Measurements from ENCODE around the gene ZNF385B.

ZNF385B gene

DNA sequence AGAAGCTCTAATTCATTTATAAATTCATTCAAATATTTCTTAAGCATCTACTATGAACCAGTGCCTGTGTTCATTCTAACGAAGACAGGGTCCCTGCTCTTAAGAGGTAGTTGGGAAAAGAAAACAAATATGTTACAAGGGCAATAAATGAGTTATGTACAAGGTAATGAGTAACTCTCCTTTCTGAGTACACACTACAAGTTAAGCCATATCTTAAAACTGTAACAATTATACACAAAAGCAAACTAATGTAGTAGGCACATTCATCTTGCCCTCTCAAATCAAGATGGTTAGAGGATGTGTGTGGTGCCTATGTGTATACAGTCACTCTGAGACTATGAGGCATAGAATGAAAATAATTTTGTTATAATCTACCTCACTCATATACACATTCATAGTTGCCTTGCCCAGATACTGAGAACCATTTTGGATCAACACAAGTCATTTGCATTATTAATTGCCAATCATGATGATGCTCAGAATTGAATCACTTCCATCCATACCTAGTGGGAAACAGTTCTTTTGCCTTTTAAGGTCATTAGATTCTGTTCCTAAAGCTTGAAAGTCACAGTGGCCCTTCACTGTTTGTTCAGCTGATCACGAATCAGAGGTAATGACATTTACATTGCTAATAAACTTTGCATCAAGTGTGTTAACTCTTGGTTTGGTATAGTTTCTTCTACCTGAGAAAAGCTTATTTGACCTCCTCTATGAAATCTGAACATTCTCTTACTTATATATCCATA lies 283.1 kb downstream of the ZNF385B start:
- H3K9me3 ChIP-seq (ENCODE audit: control insufficient read depth, insufficient read depth, low read depth, low read length): no peaks in the 10 kb centered on the region
- no peak overlapping the region for H3K27ac ChIP-seq (ENCODE audit: extremely low read depth, low read depth, low read length)
- no peaks in the 10 kb centered on the region for H3K36me3 ChIP-seq (ENCODE audit: control insufficient read depth in 2 of 2, insufficient read depth in 1 of 2, low read length in 2 of 2)
- ChIA-PET POLR2A (no interaction called here), CTCF (no interaction called here)
- peaks cover 12% of the 10 kb centered on the region for H3K4me1 ChIP-seq (ENCODE audit: control insufficient read depth, insufficient read depth, low read length)
- no peak overlapping the region for H3K4me3 ChIP-seq (ENCODE audit: low read depth, low read length)
- TF ChIP-seq ZNF660 (tag by site-specific recombination; IDR thresholded peaks at IDR 0.05) (no peak), ZNF48 (tag by site-specific recombination; IDR thresholded peaks at IDR 0.05) (no peak), ZNF132 (tag by site-specific recombination; IDR thresholded peaks at IDR 0.05; ENCODE audit: borderline replicate concordance) (no peak), AEBP2 (tag by site-specific recombination; IDR thresholded peaks at IDR 0.05; ENCODE audit: borderline replicate concordance) (no peak), ZNF629 (tag by site-specific recombination; IDR thresholded peaks at IDR 0.05) (no peak), ZXDB (tag by site-specific recombination; IDR thresholded peaks at IDR 0.05) (no peak), ZNF626 (tag by site-specific recombination; IDR thresholded peaks at IDR 0.05) (no peak), MEIS1 (CRISPR knock-in tag; IDR thresholded peaks at IDR 0.05; ENCODE audit: borderline replicate concordance) (no peak), ZNF2 (tag by site-specific recombination; IDR thresholded peaks at IDR 0.05) (no peak), KLF9 (tag by site-specific recombination; IDR thresholded peaks at IDR 0.05; ENCODE audit: low read depth) (no peak), ZSCAN4 (tag by site-specific recombination; IDR thresholded peaks at IDR 0.05) (no peak), WT1 (tag by site-specific recombination; IDR thresholded peaks at IDR 0.05) (no peak), KLF7 (tag by site-specific recombination; IDR thresholded peaks at IDR 0.05; ENCODE audit: borderline replicate concordance) (no peak), ZNF391 (tag by site-specific recombination; IDR thresholded peaks at IDR 0.05; ENCODE audit: borderline replicate concordance, low read depth) (no peak), ZNF658 (tag by site-specific recombination; IDR thresholded peaks at IDR 0.05) (no peak), ZNF416 (tag by site-specific recombination; IDR thresholded peaks at IDR 0.05) (no peak), ZNF623 (tag by site-specific recombination; IDR thresholded peaks at IDR 0.05) (no peak)
- TF ChIP-seq, protein P1, sequence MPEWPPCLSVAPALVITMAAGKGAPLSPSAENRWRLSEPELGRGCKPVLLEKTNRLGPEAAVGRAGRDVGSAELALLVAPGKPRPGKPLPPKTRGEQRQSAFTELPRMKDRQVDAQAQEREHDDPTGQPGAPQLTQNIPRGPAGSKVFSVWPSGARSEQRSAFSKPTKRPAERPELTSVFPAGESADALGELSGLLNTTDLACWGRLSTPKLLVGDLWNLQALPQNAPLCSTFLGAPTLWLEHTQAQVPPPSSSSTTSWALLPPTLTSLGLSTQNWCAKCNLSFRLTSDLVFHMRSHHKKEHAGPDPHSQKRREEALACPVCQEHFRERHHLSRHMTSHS (tag by site-specific recombination; IDR thresholded peaks at IDR 0.05): no peak

GRCh38 chr2:179574061-179574519 lies 287.3 kb downstream of the ZNF385B start:
- H3K9me3 ChIP-seq (ENCODE audit: control insufficient read depth, insufficient read depth, low read depth, low read length): no peaks in the 10 kb centered on the region
- ChIA-PET CTCF (no interaction called here), POLR2A (no interaction called here)
- H3K36me3 ChIP-seq (ENCODE audit: control insufficient read depth in 2 of 2, insufficient read depth in 1 of 2, low read length in 2 of 2): no peaks in the 10 kb centered on the region
- H3K27ac ChIP-seq (ENCODE audit: extremely low read depth, low read depth, low read length): peak overlapping the region; percentile 43
- peaks cover 18% of the 10 kb centered on the region for H3K4me1 ChIP-seq (ENCODE audit: control insufficient read depth, insufficient read depth, low read length)
- no peak overlapping the region for H3K4me3 ChIP-seq (ENCODE audit: low read depth, low read length)
- TF ChIP-seq ZNF140 (tag by site-specific recombination; IDR thresholded peaks at IDR 0.05): no peak
- TF ChIP-seq BCL11A (tag by site-specific recombination; IDR thresholded peaks at IDR 0.05; ENCODE audit: low read depth): no peak
- TF ChIP-seq BCL11B (tag by site-specific recombination; IDR thresholded peaks at IDR 0.05; ENCODE audit: low read depth): no peak
- no peak for TF ChIP-seq ZNF416 (tag by site-specific recombination; IDR thresholded peaks at IDR 0.05)
- TF ChIP-seq ZNF747 (tag by site-specific recombination; IDR thresholded peaks at IDR 0.05): no peak
- no peak for TF ChIP-seq REPIN1 (tag by site-specific recombination; IDR thresholded peaks at IDR 0.05; ENCODE audit: low read depth)
- TF ChIP-seq, protein P2, sequence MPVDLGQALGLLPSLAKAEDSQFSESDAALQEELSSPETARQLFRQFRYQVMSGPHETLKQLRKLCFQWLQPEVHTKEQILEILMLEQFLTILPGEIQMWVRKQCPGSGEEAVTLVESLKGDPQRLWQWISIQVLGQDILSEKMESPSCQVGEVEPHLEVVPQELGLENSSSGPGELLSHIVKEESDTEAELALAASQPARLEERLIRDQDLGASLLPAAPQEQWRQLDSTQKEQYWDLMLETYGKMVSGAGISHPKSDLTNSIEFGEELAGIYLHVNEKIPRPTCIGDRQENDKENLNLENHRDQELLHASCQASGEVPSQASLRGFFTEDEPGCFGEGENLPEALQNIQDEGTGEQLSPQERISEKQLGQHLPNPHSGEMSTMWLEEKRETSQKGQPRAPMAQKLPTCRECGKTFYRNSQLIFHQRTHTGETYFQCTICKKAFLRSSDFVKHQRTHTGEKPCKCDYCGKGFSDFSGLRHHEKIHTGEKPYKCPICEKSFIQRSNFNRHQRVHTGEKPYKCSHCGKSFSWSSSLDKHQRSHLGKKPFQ (tag by site-specific recombination; IDR thresholded peaks at IDR 0.05): no peak
- no peak for TF ChIP-seq ZNF362 (tag by site-specific recombination; IDR thresholded peaks at IDR 0.05)
- no peak for TF ChIP-seq ZNF768 (tag by site-specific recombination; IDR thresholded peaks at IDR 0.05)
- no peak for TF ChIP-seq ZNF274 (IDR thresholded peaks at IDR 0.05; ENCODE audit: low read length)
- no peak for TF ChIP-seq ZNF274 (tag by site-specific recombination; IDR thresholded peaks at IDR 0.05; ENCODE audit: borderline replicate concordance)
- no peak for TF ChIP-seq ZNF514 (tag by site-specific recombination; IDR thresholded peaks at IDR 0.05)
- TF ChIP-seq GFI1B (tag by site-specific recombination; IDR thresholded peaks at IDR 0.05): no peak
- no peak for TF ChIP-seq ZNF394 (tag by site-specific recombination; IDR thresholded peaks at IDR 0.05; ENCODE audit: borderline replicate concordance)
